HEK293T (cell line): ENCODE data around the gene SLC6A19.

Experiments used
- BHLHE40 ChIP-seq: fragments of 450-650 bp; IDR thresholded peaks from 2 replicates; pipeline ENCODE4 v1.6.1; 2016; ENCODE audit warnings: mild to moderate bottlenecking, moderate library complexity, borderline replicate concordance
- FOXM1 ChIP-seq: fragments of 450-650 bp; IDR thresholded peaks from 2 replicates; pipeline ENCODE4 v1.6.1; 2017; ENCODE audit warnings: mild to moderate bottlenecking, borderline replicate concordance
- SUZ12 ChIP-seq: fragments of 450-650 bp; IDR thresholded peaks from 2 replicates; pipeline ENCODE4 v1.6.1; 2016; ENCODE audit warnings: mild to moderate bottlenecking

GRCh38 chr5:1209896-1210776 is 8.7 kb downstream of the SLC6A19 start:
- TF ChIP-seq BHLHE40 (no peak), FOXM1 (no peak), SUZ12 (no peak)
